HepG2 (cell line): ENCODE measurements around the gene ELF2. TPM values are rescaled to one million over a fixed set of nuclear protein-coding genes. Genes with fewer than 3 reads are reported as not detected.

ENCODE experiments used
- ARHGAP35 ChIP-seq: sonication (generic); formaldehyde crosslinking; IDR thresholded peaks from 2 replicates; pipeline ENCODE4 v1.9.0; 2022; ENCODE audit warnings: mild to moderate bottlenecking, inconsistent platforms, moderate library complexity, missing genetic modification reagents, borderline replicate concordance
- ASH2L ChIP-seq: fragments of 300-600, 200-600 bp; sonication (generic); IDR thresholded peaks from 2 replicates; pipeline ENCODE4 v1.7.0; 2017; ENCODE audit warnings: low read depth, mild to moderate bottlenecking, moderate library complexity, mixed read lengths, low read length; ENCODE audit not compliant: insufficient read length
- CBX2 ChIP-seq, 2 experiments: fragments of 200-600 bp in 1 of 2; sonication (generic); formaldehyde crosslinking in 1 of 2; IDR thresholded peaks; 2 replicates each; pipeline versions ENCODE4 v1.7.0 to v1.8.1; 2018 to 2022; ENCODE audit warnings: low read depth in 2 of 2, low read length in 1 of 2, mild to moderate bottlenecking in 1 of 2, missing genetic modification reagents in 1 of 2
- ELF1 ChIP-seq: sonication (generic); formaldehyde crosslinking; IDR thresholded peaks from 2 replicates; pipeline ENCODE4 v1.4.0; 2020; ENCODE audit warnings: missing genetic modification reagents
- HMGA1 ChIP-seq: sonication (generic); formaldehyde crosslinking; conservative IDR thresholded peaks from 2 replicates; pipeline ENCODE4 v1.4.0; 2020; ENCODE audit warnings: missing genetic modification reagents
- NCOA1 ChIP-seq: sonication (generic); formaldehyde crosslinking; IDR thresholded peaks from 2 replicates; pipeline ENCODE4 v1.9.0; 2021; ENCODE audit warnings: missing genetic modification reagents
- PHF8 ChIP-seq: sonication (generic); formaldehyde crosslinking; IDR thresholded peaks from 2 replicates; pipeline ENCODE4 v1.5.0; 2020; ENCODE audit warnings: missing genetic modification reagents
- ZNF432 ChIP-seq: sonication (generic); formaldehyde crosslinking; IDR thresholded peaks from 2 replicates; pipeline ENCODE4 v1.5.0; 2020; ENCODE audit warnings: missing genetic modification reagents, mild to moderate bottlenecking, borderline replicate concordance
- ZNF761 ChIP-seq: sonication (generic); formaldehyde crosslinking; conservative IDR thresholded peaks from 2 replicates; pipeline ENCODE4 v1.4.0; 2020; ENCODE audit warnings: mild to moderate bottlenecking, missing genetic modification reagents
- ZNF781 ChIP-seq: sonication (generic); formaldehyde crosslinking; IDR thresholded peaks from 2 replicates; pipeline ENCODE4 v1.5.1; 2020; ENCODE audit warnings: borderline replicate concordance, mild to moderate bottlenecking, missing genetic modification reagents; ENCODE audit errors: not compliant biosample characterization
- polyA plus RNA-seq, 8 experiments: library from polyadenylated mRNA; depleted of rRNA in 3 of 8; stranded (reverse) in 7 of 8; unstranded in 1 of 8; fragments of >200 nt; fragmentation: Illumina TruSeq in 4 of 8; extraction: Trizol in 4 of 8; gene quantifications; 2 replicates each; pipeline versions ENCODE4 v1.2.1 to v1.2.3, GENCODE V29; 2011 to 2016; ENCODE audit warnings: low read depth in 4 of 8, missing spikeins in 1 of 8, mixed read lengths in 1 of 8; ENCODE audit not compliant: insufficient read depth in 1 of 8
- total RNA-seq, 5 experiments: library from RNA; depleted of rRNA; stranded (reverse); fragments of >200 nt; fragmentation: Illumina TruSeq; extraction: Trizol; gene quantifications; 2 replicates each; pipeline ENCODE4 v1.2.3, GENCODE V29; 2016; ENCODE audit warnings: low read depth in 1 of 5
- TF ChIP-seq, protein P1 (sequence below): sonication (generic); formaldehyde crosslinking; IDR thresholded peaks from 2 replicates; pipeline ENCODE4 v1.5.1; 2020; ENCODE audit warnings: missing genetic modification reagents, mild to moderate bottlenecking, borderline replicate concordance
- TF ChIP-seq, protein P2 (sequence below): sonication (generic); formaldehyde crosslinking; IDR thresholded peaks from 2 replicates; pipeline ENCODE4 v1.4.0; 2020; ENCODE audit warnings: mild to moderate bottlenecking, missing genetic modification reagents
- TF ChIP-seq, protein P3 (sequence below): sonication (generic); formaldehyde crosslinking; IDR thresholded peaks from 2 replicates; pipeline ENCODE4 v1.4.0; 2020; ENCODE audit warnings: mild to moderate bottlenecking, low read depth, missing genetic modification reagents
- TF ChIP-seq, protein P4 (sequence below): sonication (generic); formaldehyde crosslinking; IDR thresholded peaks from 2 replicates; pipeline ENCODE4 v1.4.0; 2020; ENCODE audit warnings: missing genetic modification reagents
- TF ChIP-seq, protein P5 (sequence below): sonication (generic); formaldehyde crosslinking; IDR thresholded peaks from 2 replicates; pipeline ENCODE4 v1.8.1; 2022; ENCODE audit warnings: low read depth, mild to moderate bottlenecking, missing genetic modification reagents
- TF ChIP-seq, protein P6 (sequence below), 2 experiments: sonication (generic) in 1 of 2; formaldehyde crosslinking in 1 of 2; IDR thresholded peaks; 2 replicates each; pipeline versions ENCODE4 v1.4.0 to v1.6.1; 2018 to 2020; ENCODE audit warnings: missing genetic modification reagents in 2 of 2, borderline replicate concordance in 1 of 2, low read depth in 1 of 2, mild to moderate bottlenecking in 1 of 2, missing biosample characterization in 1 of 2

Gene ELF2
- total and polyA plus RNA-seq, 2 of the 13 experiments (the other 11 are each of a cell fraction or from before 2014, with no cell fraction given) = 28.6 to 35.4 TPM

DNA sequence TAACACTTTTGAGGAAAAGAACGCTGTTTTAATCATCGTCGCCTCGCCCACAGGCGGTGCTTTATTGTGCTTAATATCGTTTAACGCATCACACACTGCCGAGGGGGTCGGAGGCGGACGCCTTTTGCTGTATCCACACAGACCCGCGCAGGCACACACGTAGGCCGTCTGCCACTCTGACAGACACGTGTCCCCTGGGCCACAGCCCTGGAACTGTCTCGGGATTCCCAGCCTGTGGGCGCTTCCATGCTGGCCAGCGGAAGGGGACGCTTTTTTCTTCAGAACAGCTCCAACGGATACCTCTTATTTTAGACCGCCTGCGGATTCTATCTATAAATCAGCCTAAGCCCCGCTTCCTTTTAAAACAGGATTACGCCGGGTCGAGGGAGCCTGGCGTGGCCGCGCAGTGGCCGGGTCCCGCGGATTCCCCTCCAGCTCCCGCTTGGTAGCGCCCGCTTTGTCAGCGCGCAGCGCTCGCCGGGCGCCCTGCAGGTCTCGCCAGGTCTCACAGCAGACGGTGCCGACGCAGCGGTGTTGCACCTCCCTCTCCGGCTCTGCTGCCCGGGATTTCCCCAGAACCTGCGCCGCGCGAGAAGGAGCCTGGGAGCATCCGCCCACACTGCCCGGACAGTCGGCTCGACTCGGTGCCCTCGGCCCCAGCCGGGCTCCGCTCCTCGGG is 161.6 kb downstream of the ELF2 start, which contains the start of gene NOCT (continued):
- TF ChIP-seq, protein P1, sequence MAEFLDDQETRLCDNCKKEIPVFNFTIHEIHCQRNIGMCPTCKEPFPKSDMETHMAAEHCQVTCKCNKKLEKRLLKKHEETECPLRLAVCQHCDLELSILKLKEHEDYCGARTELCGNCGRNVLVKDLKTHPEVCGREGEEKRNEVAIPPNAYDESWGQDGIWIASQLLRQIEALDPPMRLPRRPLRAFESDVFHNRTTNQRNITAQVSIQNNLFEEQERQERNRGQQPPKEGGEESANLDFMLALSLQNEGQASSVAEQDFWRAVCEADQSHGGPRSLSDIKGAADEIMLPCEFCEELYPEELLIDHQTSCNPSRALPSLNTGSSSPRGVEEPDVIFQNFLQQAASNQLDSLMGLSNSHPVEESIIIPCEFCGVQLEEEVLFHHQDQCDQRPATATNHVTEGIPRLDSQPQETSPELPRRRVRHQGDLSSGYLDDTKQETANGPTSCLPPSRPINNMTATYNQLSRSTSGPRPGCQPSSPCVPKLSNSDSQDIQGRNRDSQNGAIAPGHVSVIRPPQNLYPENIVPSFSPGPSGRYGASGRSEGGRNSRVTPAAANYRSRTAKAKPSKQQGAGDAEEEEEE (CRISPR knock-in tag) = no peak
- TF ChIP-seq ZNF781 (CRISPR knock-in tag) = peak; percentile 92
- TF ChIP-seq ELF1 (CRISPR knock-in tag) = no peak
- TF ChIP-seq HMGA1 (CRISPR knock-in tag) = no peak
- TF ChIP-seq, protein P2, sequence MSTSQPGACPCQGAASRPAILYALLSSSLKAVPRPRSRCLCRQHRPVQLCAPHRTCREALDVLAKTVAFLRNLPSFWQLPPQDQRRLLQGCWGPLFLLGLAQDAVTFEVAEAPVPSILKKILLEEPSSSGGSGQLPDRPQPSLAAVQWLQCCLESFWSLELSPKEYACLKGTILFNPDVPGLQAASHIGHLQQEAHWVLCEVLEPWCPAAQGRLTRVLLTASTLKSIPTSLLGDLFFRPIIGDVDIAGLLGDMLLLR = peak; percentile 78
- TF ChIP-seq, protein P3, sequence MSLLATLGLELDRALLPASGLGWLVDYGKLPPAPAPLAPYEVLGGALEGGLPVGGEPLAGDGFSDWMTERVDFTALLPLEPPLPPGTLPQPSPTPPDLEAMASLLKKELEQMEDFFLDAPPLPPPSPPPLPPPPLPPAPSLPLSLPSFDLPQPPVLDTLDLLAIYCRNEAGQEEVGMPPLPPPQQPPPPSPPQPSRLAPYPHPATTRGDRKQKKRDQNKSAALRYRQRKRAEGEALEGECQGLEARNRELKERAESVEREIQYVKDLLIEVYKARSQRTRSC (CRISPR knock-in tag) = 0 out of 2 replicates have a peak, but pooled peaks have one; percentile 16
- TF ChIP-seq, protein P4, sequence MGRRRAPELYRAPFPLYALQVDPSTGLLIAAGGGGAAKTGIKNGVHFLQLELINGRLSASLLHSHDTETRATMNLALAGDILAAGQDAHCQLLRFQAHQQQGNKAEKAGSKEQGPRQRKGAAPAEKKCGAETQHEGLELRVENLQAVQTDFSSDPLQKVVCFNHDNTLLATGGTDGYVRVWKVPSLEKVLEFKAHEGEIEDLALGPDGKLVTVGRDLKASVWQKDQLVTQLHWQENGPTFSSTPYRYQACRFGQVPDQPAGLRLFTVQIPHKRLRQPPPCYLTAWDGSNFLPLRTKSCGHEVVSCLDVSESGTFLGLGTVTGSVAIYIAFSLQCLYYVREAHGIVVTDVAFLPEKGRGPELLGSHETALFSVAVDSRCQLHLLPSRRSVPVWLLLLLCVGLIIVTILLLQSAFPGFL = 0 out of 2 replicates have a peak, but pooled peaks have one; percentile 59
- no peak for TF ChIP-seq ARHGAP35 (CRISPR knock-in tag)
- TF ChIP-seq ZNF432 (CRISPR knock-in tag) = no peak
- TF ChIP-seq NCOA1 (CRISPR knock-in tag) = no peak
- TF ChIP-seq ASH2L = no peak
- peak; percentile 90 for TF ChIP-seq PHF8 (CRISPR knock-in tag)
- TF ChIP-seq, protein P5, sequence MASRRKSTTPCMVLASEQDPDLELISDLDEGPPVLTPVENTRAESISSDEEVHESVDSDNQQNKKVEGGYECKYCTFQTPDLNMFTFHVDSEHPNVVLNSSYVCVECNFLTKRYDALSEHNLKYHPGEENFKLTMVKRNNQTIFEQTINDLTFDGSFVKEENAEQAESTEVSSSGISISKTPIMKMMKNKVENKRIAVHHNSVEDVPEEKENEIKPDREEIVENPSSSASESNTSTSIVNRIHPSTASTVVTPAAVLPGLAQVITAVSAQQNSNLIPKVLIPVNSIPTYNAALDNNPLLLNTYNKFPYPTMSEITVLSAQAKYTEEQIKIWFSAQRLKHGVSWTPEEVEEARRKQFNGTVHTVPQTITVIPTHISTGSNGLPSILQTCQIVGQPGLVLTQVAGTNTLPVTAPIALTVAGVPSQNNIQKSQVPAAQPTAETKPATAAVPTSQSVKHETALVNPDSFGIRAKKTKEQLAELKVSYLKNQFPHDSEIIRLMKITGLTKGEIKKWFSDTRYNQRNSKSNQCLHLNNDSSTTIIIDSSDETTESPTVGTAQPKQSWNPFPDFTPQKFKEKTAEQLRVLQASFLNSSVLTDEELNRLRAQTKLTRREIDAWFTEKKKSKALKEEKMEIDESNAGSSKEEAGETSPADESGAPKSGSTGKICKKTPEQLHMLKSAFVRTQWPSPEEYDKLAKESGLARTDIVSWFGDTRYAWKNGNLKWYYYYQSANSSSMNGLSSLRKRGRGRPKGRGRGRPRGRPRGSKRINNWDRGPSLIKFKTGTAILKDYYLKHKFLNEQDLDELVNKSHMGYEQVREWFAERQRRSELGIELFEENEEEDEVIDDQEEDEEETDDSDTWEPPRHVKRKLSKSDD (CRISPR knock-in tag) = peak; percentile 58; the same call in 1 of the 2 replicates
- TF ChIP-seq CBX2 (IDR thresholded peaks at IDR 0.05; ENCODE audit: low read depth, low read length) = no peak
- TF ChIP-seq CBX2 (CRISPR knock-in tag; IDR thresholded peaks at IDR 0.05; ENCODE audit: low read depth) = no peak
- TF ChIP-seq, protein P6, sequence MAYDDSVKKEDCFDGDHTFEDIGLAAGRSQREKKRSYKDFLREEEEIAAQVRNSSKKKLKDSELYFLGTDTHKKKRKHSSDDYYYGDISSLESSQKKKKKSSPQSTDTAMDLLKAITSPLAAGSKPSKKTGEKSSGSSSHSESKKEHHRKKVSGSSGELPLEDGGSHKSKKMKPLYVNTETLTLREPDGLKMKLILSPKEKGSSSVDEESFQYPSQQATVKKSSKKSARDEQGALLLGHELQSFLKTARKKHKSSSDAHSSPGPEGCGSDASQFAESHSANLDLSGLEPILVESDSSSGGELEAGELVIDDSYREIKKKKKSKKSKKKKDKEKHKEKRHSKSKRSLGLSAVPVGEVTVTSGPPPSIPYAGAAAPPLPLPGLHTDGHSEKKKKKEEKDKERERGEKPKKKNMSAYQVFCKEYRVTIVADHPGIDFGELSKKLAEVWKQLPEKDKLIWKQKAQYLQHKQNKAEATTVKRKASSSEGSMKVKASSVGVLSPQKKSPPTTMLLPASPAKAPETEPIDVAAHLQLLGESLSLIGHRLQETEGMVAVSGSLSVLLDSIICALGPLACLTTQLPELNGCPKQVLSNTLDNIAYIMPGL (CRISPR knock-in tag; IDR thresholded peaks at IDR 0.05; ENCODE audit: borderline replicate concordance in 1 of 2, low read depth in 1 of 2) = peak; percentile 58 to 84; a peak in 2 of 4 replicates
- TF ChIP-seq ZNF761 = peak; percentile 69; the same call in 1 of the 2 replicates
